GM08714 (cell line): ENCODE data around the gene C1S.
A peak's percentile ranks its signal among the peaks of the same experiment; 100 is the strongest.
"Not testable (repeated sequence)": the region's sequence is repeated elsewhere in the genome, so short reads cannot be mapped to it uniquely, and the experiment has no call there.

Experiments
- H3K4me3 ChIP-seq: fragments of 200-500 bp; sonication (Bioruptor generic); 2 replicates; pipeline ENCODE4 v1.5.1; 2014; ENCODE audit warnings: mild to moderate bottlenecking, low read length, inconsistent platforms
- ZNF274 ChIP-seq: IDR thresholded peaks from 2 replicates; pipeline ENCODE4 v1.6.1; 2012; ENCODE audit warnings: mild to moderate bottlenecking, low read depth, low read length

C1S gene

GRCh38 chr12:7060353-7060954 lies at the start of gene C1S:
Gene C1S (plus strand): TSS chr12:7060718. CDS start chr12:7061913, 1,195 bp downstream.
- no peak within 1 kb of the TSS for H3K4me3 ChIP-seq
- TF ChIP-seq ZNF274: no peak

- H3K4me3 ChIP-seq: not testable (repeated sequence)
Observed at GRCh38 chr12:7011398-7011797, 49.1 kb upstream of the C1S start.

GRCh38 chr12:7012024-7012607 lies 48.4 kb upstream of the C1S start:
- H3K4me3 ChIP-seq: no peak overlapping the region
- no peak for TF ChIP-seq ZNF274

GRCh38 chr12:7013101-7013500 lies 47.4 kb upstream of the C1S start:
- no peak for TF ChIP-seq ZNF274
- no peak overlapping the region for H3K4me3 ChIP-seq

- H3K4me3 ChIP-seq: no peak overlapping the region
- no peak for TF ChIP-seq ZNF274
Observed at GRCh38 chr12:7015555-7016370, 44.8 kb upstream of the C1S start.

GRCh38 chr12:7016958-7017571 lies 43.5 kb upstream of the C1S start:
- no peak for TF ChIP-seq ZNF274
- peak overlapping the region; percentile 93 for H3K4me3 ChIP-seq

GRCh38 chr12:7017870-7018349 lies 42.6 kb upstream of the C1S start:
- peak overlapping the region; percentile 93 for H3K4me3 ChIP-seq
- TF ChIP-seq ZNF274: no peak

GRCh38 chr12:7018350-7019042 lies 42.0 kb upstream of the C1S start, which contains the start of gene LPCAT3:
Gene LPCAT3 (minus strand): TSS chr12:7018476. CDS start chr12:7018424, 52 bp downstream.
- H3K4me3 ChIP-seq: peak within 1 kb of the TSS; percentile 93
- TF ChIP-seq ZNF274: no peak

GRCh38 chr12:7019043-7019569 lies 41.4 kb upstream of the C1S start:
- TF ChIP-seq ZNF274: no peak

GRCh38 chr12:7021956-7022355 lies 38.6 kb upstream of the C1S start:
- no peak for TF ChIP-seq ZNF274
- no peak overlapping the region for H3K4me3 ChIP-seq

More at GRCh38 chr12:7019043-7019569, 41.4 kb upstream of the C1S start:
- peak overlapping the region; percentile 93 for H3K4me3 ChIP-seq

- no peak for TF ChIP-seq ZNF274
- no peak overlapping the region for H3K4me3 ChIP-seq
Observed at GRCh38 chr12:7023114-7023513, 37.4 kb upstream of the C1S start.

GRCh38 chr12:7026854-7027253 lies 33.7 kb upstream of the C1S start:
- no peak for TF ChIP-seq ZNF274
- no peak overlapping the region for H3K4me3 ChIP-seq

- no peak for TF ChIP-seq ZNF274
- H3K4me3 ChIP-seq: no peak overlapping the region
Observed at GRCh38 chr12:7031306-7031705, 29.2 kb upstream of the C1S start.

GRCh38 chr12:7032990-7033389 lies 27.5 kb upstream of the C1S start:
- no peak for TF ChIP-seq ZNF274
- no peak overlapping the region for H3K4me3 ChIP-seq
